Ascending aorta (tissue), 2 donors: ENCODE measurements around the gene MMP21. TPM values are rescaled to one million over a fixed set of nuclear protein-coding genes. Genes with fewer than 3 reads are reported as not detected.

Source experiments
- DNase-seq, 2 donors: peaks; one replicate each; pipeline ENCODE4 v3.0.0-alpha.2; 2019; ENCODE audit warnings: low spot score in 2 of 2
- H3K27ac ChIP-seq, 2 donors: fragments of 200-600 bp; sonication (generic); one replicate each; pipeline ENCODE4 v1.5.1; 2016 to 2017; ENCODE audit warnings: mild to moderate bottlenecking in 1 of 2
- H3K27me3 ChIP-seq: fragments of 200-600 bp; sonication (generic); one replicate; pipeline ENCODE4 v1.5.1; 2017
- H3K36me3 ChIP-seq, 2 donors: fragments of 200-600 bp; sonication (generic); one replicate each; pipeline ENCODE4 v1.5.1; 2016
- H3K4me1 ChIP-seq, 2 donors: fragments of 200-600 bp; sonication (generic); one replicate each; pipeline ENCODE4 v1.5.1; 2016 to 2017; ENCODE audit warnings: mild to moderate bottlenecking in 1 of 2
- H3K4me3 ChIP-seq, 2 donors: fragments of 200-600 bp; sonication (generic); one replicate each; pipeline ENCODE4 v1.5.1; 2016 to 2017; ENCODE audit warnings: mild to moderate bottlenecking in 1 of 2
- H3K9me3 ChIP-seq, 2 donors: fragments of 200-600 bp; sonication (generic); one replicate each; pipeline ENCODE4 v1.5.1; 2016
- CTCF ChIP-seq, 3 experiments: fragments of 200-600 bp in 2 of 3; fragments of 450-650 bp in 1 of 3; sonication (generic) in 2 of 3; IDR thresholded peaks; one replicate each; pipeline ENCODE4 v1.5.1; 2016 to 2019; ENCODE audit warnings: antibody characterized with exemption in 3 of 3, mild to moderate bottlenecking in 1 of 3, moderate library complexity in 1 of 3
- intact Hi-C: fragments of 100-400 bp; cut with DNase I; formaldehyde crosslinking; loops from one replicate; pipeline ENCODE4 v1.15.1; 2023
- total RNA-seq: library from RNA; depleted of rRNA; stranded (reverse); fragments of >200 nt; gene quantifications from one replicate; pipeline ENCODE4 v1.1.0, GENCODE V29; 2016

MMP21 gene
- total RNA-seq, 1 donor from 2014 or later = not detected

GRCh38 chr10:125782054-125782453 is 6.4 kb upstream of the MMP21 start:
- Histone ChIP-seq H3K9me3 (no peaks in the 10 kb centered on the region), H3K27me3 (no peaks in the 10 kb centered on the region), H3K27ac (no peak overlapping the region), H3K36me3 (no peaks in the 10 kb centered on the region), H3K4me3 (no peak overlapping the region), H3K4me1 (no peaks in the 10 kb centered on the region)
- DNase-seq = no peak
- intact Hi-C loops = no loop called here
- no peak for TF ChIP-seq CTCF (IDR thresholded peaks at IDR 0.05)

GRCh38 chr10:125781374-125781773 is 5.8 kb upstream of the MMP21 start:
- H3K4me3 ChIP-seq = no peak overlapping the region
- TF ChIP-seq CTCF (IDR thresholded peaks at IDR 0.05) = no peak
- H3K9me3 ChIP-seq = no peaks in the 10 kb centered on the region
- no peaks in the 10 kb centered on the region for H3K27me3 ChIP-seq
- DNase-seq = no peak
- H3K4me1 ChIP-seq = no peaks in the 10 kb centered on the region
- no peak overlapping the region for H3K27ac ChIP-seq
- no peaks in the 10 kb centered on the region for H3K36me3 ChIP-seq
- intact Hi-C loops = no loop called here

- no peak overlapping the region for H3K27ac ChIP-seq
- DNase-seq = no peak
- intact Hi-C loops = no loop called here
- TF ChIP-seq CTCF (IDR thresholded peaks at IDR 0.05) = no peak
- no peaks in the 10 kb centered on the region for H3K9me3 ChIP-seq
- H3K4me3 ChIP-seq = no peak overlapping the region
- H3K36me3 ChIP-seq = no peaks in the 10 kb centered on the region
- H3K27me3 ChIP-seq = no peaks in the 10 kb centered on the region
- H3K4me1 ChIP-seq = no peaks in the 10 kb centered on the region
Measured at GRCh38 chr10:125779403-125780327, 4.0 kb upstream of the MMP21 start.

GRCh38 chr10:125778556-125778955 is 2.9 kb upstream of the MMP21 start:
- no peak overlapping the region for H3K27ac ChIP-seq
- no peaks in the 10 kb centered on the region for H3K4me1 ChIP-seq
- no peak for TF ChIP-seq CTCF (IDR thresholded peaks at IDR 0.05)
- H3K27me3 ChIP-seq = no peaks in the 10 kb centered on the region
- no peaks in the 10 kb centered on the region for H3K9me3 ChIP-seq
- no peak overlapping the region for H3K4me3 ChIP-seq
- DNase-seq = no peak
- intact Hi-C loops = no loop called here
- no peaks in the 10 kb centered on the region for H3K36me3 ChIP-seq

GRCh38 chr10:125777806-125778205 is 2.2 kb upstream of the MMP21 start:
- H3K27ac ChIP-seq = no peak overlapping the region
- DNase-seq = no peak
- intact Hi-C loops = no loop called here
- H3K4me1 ChIP-seq = no peaks in the 10 kb centered on the region
- no peak overlapping the region for H3K4me3 ChIP-seq
- no peaks in the 10 kb centered on the region for H3K36me3 ChIP-seq
- H3K9me3 ChIP-seq = no peaks in the 10 kb centered on the region
- H3K27me3 ChIP-seq = no peaks in the 10 kb centered on the region
- no peak for TF ChIP-seq CTCF (IDR thresholded peaks at IDR 0.05)
